ENCODE data around the gene GJB3.
A peak's percentile ranks its signal among the peaks of the same experiment; 100 is the strongest.

GJB3 gene

DNA sequence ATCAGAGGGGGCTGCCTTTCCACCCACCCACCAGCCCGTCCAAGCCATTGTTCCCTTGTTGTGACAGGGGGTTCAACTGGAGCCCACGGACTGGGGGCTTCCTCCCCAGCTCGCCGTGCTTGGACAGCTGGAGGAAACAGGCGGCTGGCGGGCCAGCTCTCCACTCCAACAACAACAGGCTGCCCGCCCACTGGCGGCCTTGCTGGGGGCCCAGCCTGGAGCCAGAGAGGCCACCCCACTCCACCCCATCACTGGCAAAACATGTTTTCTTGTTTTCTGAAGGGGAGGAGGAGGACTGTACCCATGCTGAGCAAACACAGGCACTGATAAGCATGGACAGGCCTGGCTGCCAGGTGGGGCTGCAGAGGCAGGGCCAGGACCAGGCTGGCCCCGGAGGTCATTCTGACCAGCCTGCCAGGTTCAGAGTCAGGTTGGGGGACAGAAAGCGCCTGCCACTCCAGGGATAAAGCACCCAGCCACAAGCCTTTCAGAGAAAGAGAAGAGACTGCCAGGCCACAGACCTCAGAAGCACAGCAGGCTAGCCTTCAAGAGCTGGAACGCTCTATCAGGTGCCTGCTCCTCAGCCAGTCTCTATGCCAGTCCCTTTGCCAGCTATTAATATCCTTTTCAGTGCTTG lies 44.6 kb downstream of the GJB3 start:
- peak; percentile 22 for DNase-seq (ENCODE audit: low spot score)

DNA sequence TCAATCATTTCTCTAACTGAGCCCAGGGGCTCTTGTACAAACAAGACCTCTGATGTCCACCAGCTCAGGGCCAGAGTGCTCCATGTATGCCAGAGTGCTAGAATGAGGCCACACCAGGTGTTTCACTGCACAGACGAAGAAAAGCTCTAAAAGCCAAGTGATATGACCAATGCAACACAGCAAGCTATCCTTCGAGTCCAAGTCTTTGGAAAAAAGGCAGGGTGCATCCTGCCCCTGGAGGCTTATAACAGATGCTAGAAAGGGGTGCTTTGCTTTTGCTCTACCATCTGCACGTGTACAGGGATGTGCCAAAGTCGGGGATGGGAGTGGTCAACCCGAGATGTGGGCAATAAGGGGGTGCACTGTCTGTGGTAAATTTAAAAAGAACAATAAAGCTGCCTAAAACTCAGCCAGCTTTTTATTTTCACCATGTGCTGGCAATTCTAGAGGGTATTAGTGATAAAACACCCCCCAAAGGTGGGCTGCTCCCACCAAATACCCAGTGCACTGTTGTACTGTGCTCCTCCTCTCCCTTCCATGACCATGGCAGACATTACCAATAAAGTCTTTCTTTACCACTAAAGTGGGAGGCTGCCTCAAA lies 46.4 kb downstream of the GJB3 start:
- no peak for DNase-seq (ENCODE audit: low spot score)

DNA sequence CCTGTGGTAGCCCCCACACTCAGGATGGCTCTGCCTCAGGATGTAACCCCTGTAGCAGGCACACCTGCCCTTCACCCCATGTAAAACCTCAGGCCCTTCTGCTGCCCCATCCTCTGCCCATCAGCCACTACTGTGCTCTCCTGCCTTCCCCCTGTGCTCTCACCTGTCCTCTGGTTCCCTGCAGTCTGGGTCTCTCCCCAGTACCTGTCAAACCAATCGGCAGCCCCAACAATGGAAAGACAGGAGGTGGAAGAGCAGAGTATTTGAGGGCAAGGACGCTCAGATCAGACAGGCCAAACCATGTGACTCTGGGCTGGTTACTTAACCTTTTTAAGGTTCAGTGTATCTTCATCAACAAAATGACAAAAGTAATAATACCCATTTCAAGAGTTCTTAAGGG lies 47.6 kb downstream of the GJB3 start:
- no peak for DNase-seq (ENCODE audit: low spot score)

- no peak for DNase-seq (ENCODE audit: low spot score)
Measured at GRCh38 chr1:34829250-34829649, 48.2 kb downstream of the GJB3 start.

GRCh38 chr1:34831721-34832246 lies 50.8 kb downstream of the GJB3 start:
- no peak for DNase-seq (ENCODE audit: low spot score)

- DNase-seq (ENCODE audit: low spot score) = no peak
Measured at GRCh38 chr1:34833711-34834110, 52.7 kb downstream of the GJB3 start.
